Islet precursor cell (in vitro differentiated cells): ENCODE measurements around the gene IL17A.

Experiments used
- DNase-seq: peaks from one replicate; pipeline ENCODE4 v3.0.0-alpha.2; 2018

Gene IL17A

GRCh38 chr6:52217761-52218160, 31.6 kb downstream of the IL17A start:
- DNase-seq, result no peak

GRCh38 chr6:52221302-52221701, 35.1 kb downstream of the IL17A start:
- DNase-seq, result no peak

- DNase-seq, result no peak
These were observed 41.3 kb downstream of the IL17A start for GRCh38 chr6:52227495-52227894.

- no peak for DNase-seq
These were observed 44.5 kb downstream of the IL17A start for GRCh38 chr6:52230685-52231084.

- DNase-seq, result peak; percentile 60
These were observed 45.4 kb downstream of the IL17A start for GRCh38 chr6:52231406-52232127.

GRCh38 chr6:52233005-52233404, 46.8 kb downstream of the IL17A start:
- DNase-seq, result no peak

- DNase-seq, result peak; percentile 88
These were observed 48.0 kb downstream of the IL17A start for GRCh38 chr6:52233975-52234823.
